Nephron progenitor cell (in vitro differentiated cells): ENCODE measurements around the gene MYH14.

Source experiments
- DNase-seq: peaks from one replicate; pipeline ENCODE4 v3.0.0; 2021
- H3K27ac Mint-ChIP-seq: 2 replicates; pipeline ENCODE4 v1.8.0; 2021; ENCODE audit warnings: mild to moderate bottlenecking, moderate library complexity, mixed read lengths
- H3K27me3 Mint-ChIP-seq: 2 replicates; pipeline ENCODE4 v1.8.0; 2021; ENCODE audit warnings: mild to moderate bottlenecking, low read depth, mixed read lengths; ENCODE audit not compliant: poor library complexity
- H3K36me3 Mint-ChIP-seq: 2 replicates; pipeline ENCODE4 v1.8.0; 2021; ENCODE audit warnings: low read depth, mixed read lengths
- H3K4me1 Mint-ChIP-seq: 2 replicates; pipeline ENCODE4 v1.8.0; 2021; ENCODE audit warnings: mixed read lengths
- H3K4me3 Mint-ChIP-seq: 2 replicates; pipeline ENCODE4 v1.8.0; 2021; ENCODE audit warnings: mild to moderate bottlenecking, moderate library complexity, mixed read lengths
- H3K9me3 Mint-ChIP-seq: 2 replicates; pipeline ENCODE4 v1.8.0; 2021; ENCODE audit warnings: mild to moderate bottlenecking, moderate library complexity, mixed read lengths
- TF ChIP-seq, protein P1 (sequence below): fragments of 200-600 bp; sonication (generic); IDR thresholded peaks from 2 replicates; pipeline ENCODE4 v1.5.0; 2021; ENCODE audit warnings: antibody characterized with exemption

The MYH14 gene

DNA sequence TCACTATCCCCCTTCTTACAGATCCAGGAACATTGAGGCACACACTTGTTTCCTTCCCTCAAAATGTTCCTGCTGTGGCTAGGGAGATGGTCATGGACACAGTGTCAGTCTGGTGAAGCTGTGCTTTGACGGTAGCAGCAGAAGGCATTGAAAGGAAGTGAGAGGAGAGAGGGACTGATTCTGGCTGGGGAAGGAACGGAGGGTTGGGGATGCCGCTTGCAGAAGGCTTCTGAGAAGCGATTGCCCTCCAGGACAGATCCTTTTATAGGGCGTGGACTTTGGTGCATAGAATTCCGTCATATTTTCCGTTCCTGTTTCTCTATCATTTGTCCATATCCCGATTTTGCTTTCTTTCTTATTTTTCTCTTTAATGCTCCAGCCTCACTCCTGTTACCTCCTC lies 14.1 kb upstream of the MYH14 start:
- no peak for DNase-seq

DNA sequence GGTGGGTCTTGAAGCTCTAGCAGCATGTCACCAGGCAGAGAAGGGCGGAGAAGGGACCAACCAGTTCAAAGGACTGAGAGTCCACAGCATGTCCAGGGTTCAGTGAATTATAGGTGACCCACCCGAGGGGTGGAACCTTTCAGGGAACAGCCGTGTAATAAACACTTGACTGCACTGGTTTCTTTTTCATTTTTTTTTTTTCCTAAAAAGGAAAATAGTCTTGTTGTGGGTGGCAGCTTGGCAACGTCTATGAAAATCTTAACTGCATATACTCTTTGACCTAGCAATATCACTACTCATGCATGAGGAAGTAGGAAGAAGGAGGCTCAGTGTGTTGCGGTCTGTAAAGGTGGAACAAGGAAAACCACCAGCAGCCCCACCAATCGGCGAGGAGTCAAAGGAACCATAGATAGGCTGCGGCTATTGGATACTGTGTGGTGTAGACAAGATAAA lies 13.0 kb upstream of the MYH14 start:
- Mint-ChIP-seq H3K36me3 (no peaks in the 10 kb centered on the region), H3K4me1 (no peaks in the 10 kb centered on the region), H3K4me3 (no peak overlapping the region), H3K27me3 (peaks cover 37% of the 10 kb centered on the region), H3K9me3 (peaks cover 3% of the 10 kb centered on the region), H3K27ac (no peak overlapping the region)
- TF ChIP-seq, protein P1, sequence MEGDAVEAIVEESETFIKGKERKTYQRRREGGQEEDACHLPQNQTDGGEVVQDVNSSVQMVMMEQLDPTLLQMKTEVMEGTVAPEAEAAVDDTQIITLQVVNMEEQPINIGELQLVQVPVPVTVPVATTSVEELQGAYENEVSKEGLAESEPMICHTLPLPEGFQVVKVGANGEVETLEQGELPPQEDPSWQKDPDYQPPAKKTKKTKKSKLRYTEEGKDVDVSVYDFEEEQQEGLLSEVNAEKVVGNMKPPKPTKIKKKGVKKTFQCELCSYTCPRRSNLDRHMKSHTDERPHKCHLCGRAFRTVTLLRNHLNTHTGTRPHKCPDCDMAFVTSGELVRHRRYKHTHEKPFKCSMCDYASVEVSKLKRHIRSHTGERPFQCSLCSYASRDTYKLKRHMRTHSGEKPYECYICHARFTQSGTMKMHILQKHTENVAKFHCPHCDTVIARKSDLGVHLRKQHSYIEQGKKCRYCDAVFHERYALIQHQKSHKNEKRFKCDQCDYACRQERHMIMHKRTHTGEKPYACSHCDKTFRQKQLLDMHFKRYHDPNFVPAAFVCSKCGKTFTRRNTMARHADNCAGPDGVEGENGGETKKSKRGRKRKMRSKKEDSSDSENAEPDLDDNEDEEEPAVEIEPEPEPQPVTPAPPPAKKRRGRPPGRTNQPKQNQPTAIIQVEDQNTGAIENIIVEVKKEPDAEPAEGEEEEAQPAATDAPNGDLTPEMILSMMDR, result no peak
- DNase-seq, result no peak

More for the DNA sequence above, 14.1 kb upstream of the MYH14 start:
- no peak overlapping the region for H3K27ac Mint-ChIP-seq
- H3K4me1 Mint-ChIP-seq, result no peaks in the 10 kb centered on the region
- TF ChIP-seq, protein P1, result no peak
- peaks cover 3% of the 10 kb centered on the region for H3K9me3 Mint-ChIP-seq
- no peaks in the 10 kb centered on the region for H3K36me3 Mint-ChIP-seq
- H3K4me3 Mint-ChIP-seq, result no peak overlapping the region
- H3K27me3 Mint-ChIP-seq, result peaks cover 32% of the 10 kb centered on the region

DNA sequence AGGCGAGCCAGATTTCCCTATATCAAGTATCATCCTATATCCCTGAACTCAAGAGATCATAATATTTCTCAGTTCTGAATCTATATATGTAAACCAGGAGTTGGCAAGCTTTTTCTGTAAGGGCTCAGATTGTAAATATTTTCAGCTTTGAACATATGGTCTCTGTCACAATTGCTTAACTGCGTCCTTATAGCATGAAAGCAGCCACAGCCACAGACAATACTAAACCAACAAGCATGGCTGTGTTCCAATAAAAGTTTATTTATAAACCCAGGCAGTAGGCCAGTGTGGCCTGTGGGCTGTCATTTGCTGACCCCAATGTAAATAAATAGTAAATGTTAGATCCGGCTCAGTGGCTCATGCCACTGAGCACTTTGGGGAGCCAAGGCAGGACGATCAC lies 12.2 kb upstream of the MYH14 start:
- Mint-ChIP-seq H3K9me3 (peaks cover 3% of the 10 kb centered on the region), H3K4me3 (no peak overlapping the region), H3K27me3 (peaks cover 45% of the 10 kb centered on the region), H3K27ac (no peak overlapping the region), H3K4me1 (no peaks in the 10 kb centered on the region), H3K36me3 (no peaks in the 10 kb centered on the region)
- TF ChIP-seq, protein P1, result no peak
- no peak for DNase-seq

DNA sequence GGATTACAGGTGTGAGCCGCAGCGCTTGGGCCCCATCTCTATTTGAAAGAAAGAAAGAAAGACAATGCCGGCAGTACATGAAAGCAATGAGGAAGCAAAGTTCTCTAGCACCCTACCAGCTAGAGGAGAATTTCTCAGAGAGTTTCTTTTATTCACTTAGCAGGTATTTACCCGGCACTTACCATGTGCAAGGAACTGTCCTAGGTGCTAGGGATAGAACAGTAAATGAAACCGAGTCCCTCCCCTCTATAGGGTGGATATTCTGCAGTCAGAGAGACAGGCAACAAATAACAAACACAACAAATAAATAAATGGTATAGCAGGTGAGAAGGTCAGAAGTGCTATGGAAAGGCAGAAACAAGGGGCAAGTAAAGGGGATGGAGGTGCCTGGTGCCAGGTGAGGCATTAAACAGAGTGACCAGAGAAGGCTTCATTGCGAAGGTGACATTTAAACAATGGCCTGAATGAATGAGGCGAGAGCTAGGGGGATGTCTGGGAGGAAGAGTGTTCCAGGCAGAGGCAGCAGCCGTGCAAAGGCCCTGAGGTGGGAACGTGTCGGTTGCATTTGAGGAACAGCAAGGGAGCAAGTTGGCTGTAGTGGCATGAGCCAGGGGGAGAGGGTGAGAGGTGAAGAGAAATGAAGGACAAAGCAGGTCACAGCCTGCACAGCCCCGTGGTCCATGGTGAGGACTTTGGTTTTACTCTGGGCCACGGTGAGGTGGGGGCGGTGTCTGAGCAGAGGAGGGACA lies 10.8 kb upstream of the MYH14 start:
- TF ChIP-seq, protein P1, result no peak
- H3K27ac Mint-ChIP-seq, result no peak overlapping the region
- H3K27me3 Mint-ChIP-seq, result peaks cover 55% of the 10 kb centered on the region
- H3K4me3 Mint-ChIP-seq, result no peak overlapping the region
- H3K36me3 Mint-ChIP-seq, result no peaks in the 10 kb centered on the region
- H3K4me1 Mint-ChIP-seq, result no peaks in the 10 kb centered on the region
- H3K9me3 Mint-ChIP-seq, result no peaks in the 10 kb centered on the region
- no peak for DNase-seq

DNA sequence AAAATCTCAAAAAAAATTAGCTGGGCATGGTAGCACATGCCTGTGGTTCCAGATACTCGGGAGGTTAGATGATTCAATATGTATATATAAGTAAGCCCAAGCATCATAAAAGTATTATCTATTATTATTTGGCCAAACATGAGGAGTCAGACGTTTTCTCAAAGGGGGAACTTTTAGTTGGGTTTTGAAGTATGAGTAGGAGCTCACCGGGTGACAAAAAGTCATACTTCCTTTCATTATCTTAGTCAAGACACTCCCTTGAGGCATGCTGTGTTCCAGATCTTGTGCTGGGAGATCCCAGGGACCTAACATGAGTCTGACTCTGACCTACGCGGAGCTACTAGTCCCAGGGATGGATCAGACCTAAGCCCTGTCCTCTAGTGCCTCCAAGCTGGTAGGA lies 8.2 kb upstream of the MYH14 start:
- no peak overlapping the region for H3K4me3 Mint-ChIP-seq
- TF ChIP-seq, protein P1, result no peak
- no peaks in the 10 kb centered on the region for H3K9me3 Mint-ChIP-seq
- H3K4me1 Mint-ChIP-seq, result no peaks in the 10 kb centered on the region
- no peak overlapping the region for H3K27ac Mint-ChIP-seq
- DNase-seq, result no peak
- H3K27me3 Mint-ChIP-seq, result peaks cover 66% of the 10 kb centered on the region
- H3K36me3 Mint-ChIP-seq, result no peaks in the 10 kb centered on the region

DNA sequence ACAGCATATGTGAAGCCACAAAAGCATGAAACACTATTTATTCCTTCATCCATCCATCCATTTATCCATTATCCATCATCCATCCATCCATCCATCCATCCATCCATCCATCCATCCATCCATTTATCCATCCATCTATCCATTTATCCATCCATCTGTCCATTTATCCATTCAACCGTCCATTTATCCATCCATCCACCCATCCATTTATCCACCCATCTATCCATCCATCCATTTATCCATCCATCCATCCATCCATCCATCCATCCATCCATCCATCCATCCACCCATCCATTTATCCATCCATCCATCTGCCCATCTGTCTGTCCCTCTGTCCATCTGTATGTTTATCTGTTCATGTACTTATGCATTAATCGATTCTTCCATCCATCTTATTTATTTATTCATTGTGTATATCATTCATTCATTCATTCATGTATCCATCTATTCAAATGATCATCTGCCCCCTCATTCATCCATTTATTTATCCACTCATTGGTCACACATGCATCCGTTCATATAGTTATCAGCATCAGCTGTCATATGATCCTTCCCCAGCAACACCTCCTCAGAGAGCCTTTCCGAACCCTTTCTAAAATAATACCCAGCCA lies 7.0 kb upstream of the MYH14 start:
- TF ChIP-seq, protein P1, result no peak
- Mint-ChIP-seq H3K27me3 (peaks cover 73% of the 10 kb centered on the region), H3K36me3 (no peaks in the 10 kb centered on the region), H3K4me1 (no peaks in the 10 kb centered on the region), H3K4me3 (no peak overlapping the region), H3K9me3 (no peaks in the 10 kb centered on the region), H3K27ac (no peak overlapping the region)
- no peak for DNase-seq
